IPS DF 6.9 (cell line): ENCODE results near the gene ARHGAP6.

Experiments
- DNase-seq: peaks from one replicate; pipeline ENCODE4 v3.0.0-alpha.2; 2013; ENCODE audit warnings: low read depth, low spot score
- H3K27ac ChIP-seq: one replicate; pipeline ENCODE4 v1.5.1; 2013; ENCODE audit warnings: low read length, control low read depth
- H3K27me3 ChIP-seq: 2 replicates; pipeline ENCODE4 v1.6.1; 2013; ENCODE audit warnings: mild to moderate bottlenecking, low read length; ENCODE audit not compliant: control insufficient read depth, insufficient read depth
- H3K36me3 ChIP-seq: 2 replicates; pipeline ENCODE4 v1.6.1; 2013; ENCODE audit warnings: low read length; ENCODE audit not compliant: control insufficient read depth, insufficient read depth
- H3K4me1 ChIP-seq: 2 replicates; pipeline ENCODE4 v1.6.1; 2013; ENCODE audit warnings: low read length; ENCODE audit not compliant: control insufficient read depth, insufficient read depth
- H3K4me3 ChIP-seq: 2 replicates; pipeline ENCODE4 v1.5.1; 2013; ENCODE audit warnings: mild to moderate bottlenecking, low read length
- H3K9me3 ChIP-seq: 2 replicates; pipeline ENCODE4 v1.6.1; 2013; ENCODE audit warnings: low read length, inconsistent platforms; ENCODE audit not compliant: control insufficient read depth, insufficient read depth
- WGBS: extraction: QIAGEN DNeasy Blood & Tissue Kit; methylation state at CpG from one replicate; pipeline ENCODE4 v1.1.7; 2013; ENCODE audit warnings: mixed read lengths, missing lambda C conversion rate; ENCODE audit not compliant: insufficient read length, insufficient coverage; 5-methylcytosine and 5-hydroxymethylcytosine counted together

Gene ARHGAP6

GRCh38 chrX:11444052-11444451 lies 221.7 kb downstream of the ARHGAP6 start:
- Histone ChIP-seq H3K4me3 (no peak overlapping the region), H3K4me1 (no peaks in the 10 kb centered on the region), H3K27ac (no peak overlapping the region), H3K9me3 (no peaks in the 10 kb centered on the region), H3K36me3 (no peaks in the 10 kb centered on the region), H3K27me3 (no peaks in the 10 kb centered on the region)
- no peak for DNase-seq
- WGBS: no CpG with 5 or more reads among the region's 3 CpGs

GRCh38 chrX:11439846-11440245 lies 225.9 kb downstream of the ARHGAP6 start:
- Histone ChIP-seq H3K27ac (no peak overlapping the region), H3K9me3 (no peaks in the 10 kb centered on the region), H3K36me3 (no peaks in the 10 kb centered on the region), H3K27me3 (no peaks in the 10 kb centered on the region), H3K4me3 (no peak overlapping the region), H3K4me1 (no peaks in the 10 kb centered on the region; the same call in 1 of the 2 replicates)
- DNase-seq: no peak
- no CpG with 5 or more reads among the region's 2 CpGs for WGBS

GRCh38 chrX:11438767-11439166 lies 227.0 kb downstream of the ARHGAP6 start:
- Histone ChIP-seq H3K4me3 (no peak overlapping the region), H3K36me3 (no peaks in the 10 kb centered on the region), H3K27ac (no peak overlapping the region), H3K9me3 (no peaks in the 10 kb centered on the region), H3K4me1 (no peaks in the 10 kb centered on the region; the same call in 1 of the 2 replicates), H3K27me3 (no peaks in the 10 kb centered on the region)
- no peak for DNase-seq
- WGBS: no CpG with 5 or more reads among the region's 4 CpGs

GRCh38 chrX:11438380-11438723 lies 227.4 kb downstream of the ARHGAP6 start:
- WGBS: no CpG with 5 or more reads among the region's 2 CpGs
- H3K9me3 ChIP-seq: no peaks in the 10 kb centered on the region
- H3K4me1 ChIP-seq: no peaks in the 10 kb centered on the region; the same call in 1 of the 2 replicates
- H3K4me3 ChIP-seq: no peak overlapping the region
- H3K36me3 ChIP-seq: no peaks in the 10 kb centered on the region
- H3K27me3 ChIP-seq: no peaks in the 10 kb centered on the region
- DNase-seq: no peak
- no peak overlapping the region for H3K27ac ChIP-seq

- Histone ChIP-seq H3K27me3 (no peaks in the 10 kb centered on the region), H3K4me3 (no peak overlapping the region), H3K36me3 (no peaks in the 10 kb centered on the region), H3K4me1 (no peaks in the 10 kb centered on the region; the same call in 1 of the 2 replicates), H3K9me3 (no peaks in the 10 kb centered on the region), H3K27ac (no peak overlapping the region)
- no CpG with 5 or more reads among the region's 15 CpGs for WGBS
- no peak for DNase-seq
Observed at GRCh38 chrX:11437642-11438379, 227.9 kb downstream of the ARHGAP6 start.

GRCh38 chrX:11435568-11435967 lies 230.2 kb downstream of the ARHGAP6 start:
- Histone ChIP-seq H3K9me3 (no peaks in the 10 kb centered on the region), H3K27ac (no peak overlapping the region), H3K27me3 (no peaks in the 10 kb centered on the region), H3K4me3 (no peak overlapping the region), H3K4me1 (no peaks in the 10 kb centered on the region; the same call in 1 of the 2 replicates), H3K36me3 (no peaks in the 10 kb centered on the region)
- no peak for DNase-seq
- WGBS: no CpG with 5 or more reads among the region's 4 CpGs

GRCh38 chrX:11434607-11435006 lies 231.1 kb downstream of the ARHGAP6 start:
- no peak for DNase-seq
- Histone ChIP-seq H3K36me3 (no peaks in the 10 kb centered on the region), H3K4me3 (no peak overlapping the region), H3K27ac (no peak overlapping the region), H3K9me3 (no peaks in the 10 kb centered on the region), H3K4me1 (no peaks in the 10 kb centered on the region; the same call in 1 of the 2 replicates), H3K27me3 (no peaks in the 10 kb centered on the region)
- no CpG with 5 or more reads among the region's 3 CpGs for WGBS

GRCh38 chrX:11431786-11432185 lies 233.9 kb downstream of the ARHGAP6 start:
- no CpG with 5 or more reads among the region's 1 CpG for WGBS
- H3K36me3 ChIP-seq: no peaks in the 10 kb centered on the region
- H3K27ac ChIP-seq: no peak overlapping the region
- no peaks in the 10 kb centered on the region for H3K9me3 ChIP-seq
- peaks cover 6% of the 10 kb centered on the region for H3K27me3 ChIP-seq
- no peak overlapping the region for H3K4me3 ChIP-seq
- no peaks in the 10 kb centered on the region for H3K4me1 ChIP-seq
- no peak for DNase-seq

GRCh38 chrX:11430271-11430670 lies 235.4 kb downstream of the ARHGAP6 start:
- Histone ChIP-seq H3K9me3 (no peaks in the 10 kb centered on the region), H3K4me3 (no peak overlapping the region), H3K36me3 (no peaks in the 10 kb centered on the region), H3K27me3 (peaks cover 6% of the 10 kb centered on the region), H3K27ac (no peak overlapping the region), H3K4me1 (no peaks in the 10 kb centered on the region)
- DNase-seq: no peak

GRCh38 chrX:11429538-11430085 lies 236.1 kb downstream of the ARHGAP6 start:
- Histone ChIP-seq H3K9me3 (no peaks in the 10 kb centered on the region), H3K27ac (no peak overlapping the region), H3K4me3 (no peak overlapping the region), H3K4me1 (no peaks in the 10 kb centered on the region), H3K36me3 (no peaks in the 10 kb centered on the region), H3K27me3 (peaks cover 6% of the 10 kb centered on the region)
- WGBS: no CpG with 5 or more reads among the region's 3 CpGs
- no peak for DNase-seq
